Colon (tissue), 2 donors: ENCODE results near the gene FAM167B.
"Not testable (repeated sequence)": the region's sequence is repeated elsewhere in the genome, so short reads cannot be mapped to it uniquely, and the experiment has no call there.

Source experiments
- FAIRE-seq: peaks from 2 replicates; lab custom pipeline; 2012; peaks lifted over from hg19 to GRCh38; lab: Jason Lieb, UNC
- donor health status: control.
- donor health status: control.

The FAM167B gene

DNA sequence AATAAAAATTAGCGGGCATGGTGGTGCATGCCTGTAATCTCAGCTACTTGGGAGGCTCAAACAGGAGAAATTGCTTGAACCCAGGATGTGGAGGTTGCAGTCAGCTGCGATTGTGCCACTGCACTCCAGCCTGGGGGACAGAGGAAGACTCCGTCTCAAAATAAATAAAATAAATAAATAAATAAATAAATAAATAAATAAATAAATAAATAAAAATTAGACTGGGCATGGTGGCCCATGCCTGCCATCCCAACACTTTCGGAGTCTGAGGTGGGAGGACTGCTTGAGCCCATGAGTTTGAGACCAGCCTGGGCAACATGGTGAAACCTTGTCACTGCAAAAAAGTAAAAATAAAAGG is 16.2 kb downstream of the FAM167B start:
- not testable (repeated sequence) for FAIRE-seq

DNA sequence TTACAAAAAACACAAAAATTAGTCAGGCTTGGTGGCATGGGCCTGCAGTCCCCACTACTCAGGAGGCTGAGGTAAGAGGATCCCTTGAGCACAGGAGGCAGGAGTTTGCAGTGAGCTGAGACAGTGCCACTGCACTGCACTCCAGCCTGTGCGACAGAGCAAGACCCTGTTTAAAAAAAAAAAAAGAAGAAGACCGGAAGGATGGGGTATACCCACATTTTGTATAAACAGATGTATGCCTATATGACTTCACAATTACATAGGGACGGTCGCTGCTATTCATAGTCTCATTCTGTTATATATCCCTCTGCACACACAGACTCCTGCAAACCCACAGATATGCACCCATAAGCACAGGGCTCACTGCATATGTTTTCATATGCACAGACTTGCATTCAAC is 16.7 kb downstream of the FAM167B start:
- no peak for FAIRE-seq

DNA sequence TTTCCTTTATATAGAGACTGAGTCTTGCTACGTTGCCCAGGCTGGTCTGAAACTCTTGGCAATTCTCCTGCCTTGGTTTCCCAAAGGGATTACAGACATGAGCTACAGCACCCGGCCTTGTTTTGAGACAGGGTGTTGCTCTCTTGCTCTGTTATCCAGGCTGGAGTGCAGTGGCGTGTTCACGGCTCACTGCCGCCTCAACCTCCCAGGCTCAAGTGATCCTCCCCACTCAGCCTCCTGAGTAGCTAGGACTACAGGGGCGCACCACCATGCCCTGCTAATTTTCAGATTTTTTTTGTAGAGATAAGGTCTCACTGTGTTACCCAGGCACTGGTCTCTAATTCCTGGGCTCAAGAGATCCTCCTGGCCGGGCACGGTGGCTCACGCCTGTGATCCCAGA is 18.8 kb downstream of the FAM167B start:
- FAIRE-seq = no peak

DNA sequence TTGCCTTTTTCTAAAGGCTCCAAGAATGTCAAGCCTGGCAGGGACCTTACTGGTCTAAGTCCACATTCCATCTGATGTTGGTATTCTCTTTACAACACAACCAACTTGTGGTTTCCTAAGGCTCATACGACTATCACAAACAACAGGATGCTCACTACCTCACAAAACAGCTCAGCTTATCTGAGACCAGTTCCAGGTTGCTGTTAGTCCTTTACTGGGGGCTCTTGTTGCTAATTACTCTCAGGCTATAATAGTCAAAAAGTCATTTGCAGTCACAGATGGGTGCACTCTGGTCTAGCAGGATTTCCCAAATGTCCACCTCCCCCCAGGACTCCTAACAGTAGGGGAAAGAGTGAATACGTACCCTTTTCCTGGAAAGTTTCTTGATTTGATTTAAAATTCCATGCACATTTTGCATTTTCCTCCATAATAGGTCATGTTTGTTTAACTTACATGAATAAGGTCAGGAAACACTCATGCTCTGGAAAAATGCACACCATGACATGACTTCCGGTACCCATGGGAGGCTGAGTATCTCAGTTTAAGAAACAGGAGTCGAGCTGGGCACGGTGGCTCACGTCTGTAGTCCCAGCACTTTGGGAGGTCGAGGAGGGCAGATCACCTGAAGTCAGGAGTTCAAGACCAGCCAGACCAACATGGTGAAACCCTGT is 20.0 kb downstream of the FAM167B start:
- FAIRE-seq = no peak

DNA sequence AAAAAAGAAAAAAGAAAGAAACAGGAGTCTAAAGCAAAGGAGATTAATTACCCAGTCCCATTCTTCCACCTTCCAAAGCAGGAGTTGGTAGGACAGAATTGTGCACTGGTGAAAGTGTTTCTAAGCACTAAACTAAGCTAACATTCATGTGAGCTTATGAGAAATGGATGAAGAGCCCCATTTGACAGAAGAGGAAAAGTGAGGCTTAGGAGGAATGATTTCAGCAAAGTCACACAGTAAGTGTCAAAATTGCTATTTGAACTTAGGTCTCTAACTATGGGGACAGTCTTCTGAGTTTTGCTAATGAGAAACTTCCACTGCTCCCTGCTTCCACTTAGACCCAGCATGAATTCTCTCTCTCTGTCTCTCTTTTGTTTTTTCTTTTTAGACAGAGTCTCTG is 22.7 kb downstream of the FAM167B start:
- no peak for FAIRE-seq

DNA sequence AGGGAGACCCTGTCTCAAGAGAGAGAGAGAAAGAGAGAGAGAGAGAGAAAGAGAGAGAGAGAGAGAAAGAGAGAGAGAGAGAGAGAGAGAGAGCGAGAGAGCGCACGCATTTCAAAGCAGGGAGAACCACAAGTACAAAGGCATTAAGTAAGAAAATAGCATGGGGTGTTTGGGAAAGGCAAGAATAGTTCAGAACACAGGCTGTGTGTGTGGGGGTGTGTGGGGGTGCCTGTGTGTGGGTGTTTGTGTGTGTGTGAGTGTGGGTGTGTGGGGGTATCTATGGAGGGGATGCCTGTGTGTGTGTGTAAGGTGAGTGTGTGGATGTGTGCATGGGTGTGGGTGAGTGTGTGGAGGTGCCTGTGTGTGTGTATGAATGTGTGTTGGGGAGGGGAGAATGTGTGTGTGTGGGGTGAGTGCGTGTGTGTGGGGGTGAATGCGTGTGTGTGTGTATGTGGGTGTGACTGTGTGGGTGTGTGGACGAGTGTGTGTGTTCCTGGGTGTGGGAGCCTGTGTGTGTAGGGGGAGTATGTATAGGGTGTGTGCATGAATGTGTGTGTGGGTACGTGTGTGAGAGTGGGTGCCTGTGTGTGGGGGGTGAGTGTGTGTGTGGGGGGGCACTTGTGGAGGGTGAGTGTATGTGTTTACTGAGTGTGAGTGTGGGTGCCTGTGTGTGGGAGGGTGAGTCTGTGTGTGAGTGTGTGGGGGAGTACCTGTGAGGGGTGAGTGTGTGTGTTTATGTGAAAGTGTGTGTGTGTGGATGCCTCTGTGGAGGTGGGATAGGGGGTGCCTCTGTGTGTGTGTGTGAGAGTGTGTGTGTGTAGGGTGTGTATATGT is 25.8 kb downstream of the FAM167B start:
- no peak for FAIRE-seq

DNA sequence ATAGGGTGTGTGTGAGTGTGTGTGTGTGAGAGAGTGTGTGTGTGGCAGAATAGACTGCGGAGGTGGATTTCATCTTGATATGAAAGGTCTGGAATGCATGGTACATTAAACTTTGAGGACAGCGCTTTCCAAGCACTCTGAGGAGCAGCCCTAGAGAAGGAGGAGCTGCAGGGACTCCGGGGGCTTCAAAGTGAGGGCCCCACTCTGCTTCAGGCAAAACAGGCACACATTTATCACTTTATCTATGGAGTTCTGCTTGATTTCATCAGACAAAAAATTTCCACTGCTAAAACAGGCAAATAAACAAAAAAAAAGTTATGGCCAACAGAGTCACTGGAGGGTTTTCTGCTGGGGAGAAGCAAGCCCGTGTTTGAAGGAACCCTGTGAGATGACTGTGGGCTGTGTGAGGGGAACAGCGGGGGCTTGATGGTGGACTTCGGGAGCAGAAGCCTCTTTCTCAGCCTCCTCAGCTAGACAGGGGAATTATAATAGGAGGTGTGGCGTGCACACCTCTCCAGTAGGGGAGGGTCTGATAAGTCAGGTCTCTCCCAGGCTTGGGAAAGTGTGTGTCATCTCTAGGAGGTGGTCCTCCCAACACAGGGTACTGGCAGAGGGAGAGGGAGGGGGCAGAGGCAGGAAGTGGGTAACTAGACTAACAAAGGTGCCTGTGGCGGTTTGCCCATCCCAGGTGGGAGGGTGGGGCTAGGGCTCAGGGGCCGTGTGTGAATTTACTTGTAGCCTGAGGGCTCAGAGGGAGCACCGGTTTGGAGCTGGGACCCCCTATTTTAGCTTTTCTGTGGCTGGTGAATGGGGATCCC is 26.6 kb downstream of the FAM167B start:
- FAIRE-seq = no peak

DNA sequence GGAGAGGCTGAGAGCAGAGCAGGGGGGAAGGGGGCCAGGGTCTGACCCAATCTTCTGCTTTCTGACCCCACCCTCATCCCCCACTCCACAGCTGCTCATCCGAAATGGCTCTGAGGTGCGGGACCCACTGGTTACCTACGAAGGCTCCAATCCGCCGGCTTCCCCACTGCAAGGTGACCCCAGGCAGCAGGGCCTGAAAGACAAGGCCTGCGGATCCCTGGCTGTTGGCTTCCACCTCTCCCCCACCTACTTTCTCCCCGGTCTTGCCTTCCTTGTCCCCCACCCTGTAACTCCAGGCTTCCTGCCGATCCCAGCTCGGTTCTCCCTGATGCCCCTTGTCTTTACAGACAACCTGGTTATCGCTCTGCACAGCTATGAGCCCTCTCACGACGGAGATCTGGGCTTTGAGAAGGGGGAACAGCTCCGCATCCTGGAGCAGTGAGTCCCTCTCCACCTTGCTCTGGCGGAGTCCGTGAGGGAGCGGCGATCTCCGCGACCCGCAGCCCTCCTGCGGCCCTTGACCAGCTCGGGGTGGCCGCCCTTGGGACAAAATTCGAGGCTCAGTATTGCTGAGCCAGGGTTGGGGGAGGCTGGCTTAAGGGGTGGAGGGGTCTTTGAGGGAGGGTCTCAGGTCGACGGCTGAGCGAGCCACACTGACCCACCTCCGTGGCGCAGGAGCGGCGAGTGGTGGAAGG is 27.8 kb downstream of the FAM167B start:
- no peak for FAIRE-seq

DNA sequence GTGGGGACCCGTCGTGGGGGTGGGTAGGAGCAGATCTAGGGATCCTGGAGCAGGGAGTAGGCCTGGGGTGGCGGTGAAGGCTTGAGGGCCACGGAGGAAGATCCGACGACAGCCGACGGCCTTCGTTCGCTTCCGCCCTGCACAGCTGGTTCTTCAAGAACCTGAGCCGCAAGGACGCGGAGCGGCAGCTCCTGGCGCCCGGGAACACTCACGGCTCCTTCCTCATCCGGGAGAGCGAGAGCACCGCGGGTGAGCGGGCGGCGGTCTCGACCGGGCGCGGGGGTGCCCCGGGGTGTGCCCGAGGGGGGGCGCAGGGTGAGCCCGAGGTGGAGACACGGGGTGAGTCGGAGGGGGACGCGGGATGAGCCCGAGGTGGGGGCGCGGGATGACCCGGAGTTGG is 28.4 kb downstream of the FAM167B start:
- FAIRE-seq = no peak

DNA sequence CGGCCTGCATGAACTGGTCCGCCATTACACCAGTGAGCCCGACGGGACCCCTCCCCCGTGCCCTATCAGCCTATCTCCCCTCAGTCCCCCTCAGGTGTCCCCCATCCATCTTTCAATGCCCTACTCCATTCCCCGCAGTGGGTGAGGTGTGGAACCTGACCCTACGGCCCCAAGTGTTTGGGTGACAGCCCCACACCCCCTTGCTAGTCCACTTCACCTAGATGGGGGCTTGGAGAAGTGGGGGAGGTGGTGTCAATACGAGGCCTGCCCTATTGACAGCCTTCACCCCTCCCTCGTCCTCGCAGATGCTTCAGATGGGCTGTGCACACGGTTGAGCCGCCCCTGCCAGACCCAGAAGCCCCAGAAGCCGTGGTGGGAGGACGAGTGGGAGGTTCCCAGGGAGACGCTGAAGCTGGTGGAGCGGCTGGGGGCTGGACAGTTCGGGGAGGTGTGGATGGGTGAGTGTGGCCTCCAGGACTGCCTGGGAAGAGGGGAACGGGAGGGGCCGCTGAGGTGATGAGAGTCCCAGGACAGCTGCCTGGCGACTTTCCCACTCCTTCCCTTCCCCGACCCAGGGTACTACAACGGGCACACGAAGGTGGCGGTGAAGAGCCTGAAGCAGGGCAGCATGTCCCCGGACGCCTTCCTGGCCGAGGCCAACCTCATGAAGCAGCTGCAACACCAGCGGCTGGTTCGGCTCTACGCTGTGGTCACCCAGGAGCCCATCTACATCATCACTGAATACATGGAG is 29.2 kb downstream of the FAM167B start:
- no peak for FAIRE-seq

DNA sequence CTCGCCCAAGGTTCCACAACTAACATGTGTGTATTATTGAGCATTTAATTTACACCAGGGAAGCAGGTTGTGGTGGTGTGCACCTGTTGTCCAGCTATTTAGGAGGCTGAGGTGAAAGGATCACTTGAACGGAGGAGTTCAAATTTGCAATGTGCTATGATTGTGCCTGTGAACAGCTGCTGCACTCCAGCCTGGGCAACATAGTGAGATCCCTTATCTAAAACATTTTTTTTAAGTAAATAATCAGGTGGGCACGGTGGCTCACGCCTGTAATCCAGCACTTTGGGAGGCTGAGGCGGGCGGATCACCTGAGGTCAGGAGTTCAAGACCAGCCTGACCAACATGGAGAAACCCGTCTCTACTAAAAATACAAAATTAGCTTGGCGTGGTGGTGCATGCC is 37.8 kb downstream of the FAM167B start:
- FAIRE-seq = not testable (repeated sequence)

DNA sequence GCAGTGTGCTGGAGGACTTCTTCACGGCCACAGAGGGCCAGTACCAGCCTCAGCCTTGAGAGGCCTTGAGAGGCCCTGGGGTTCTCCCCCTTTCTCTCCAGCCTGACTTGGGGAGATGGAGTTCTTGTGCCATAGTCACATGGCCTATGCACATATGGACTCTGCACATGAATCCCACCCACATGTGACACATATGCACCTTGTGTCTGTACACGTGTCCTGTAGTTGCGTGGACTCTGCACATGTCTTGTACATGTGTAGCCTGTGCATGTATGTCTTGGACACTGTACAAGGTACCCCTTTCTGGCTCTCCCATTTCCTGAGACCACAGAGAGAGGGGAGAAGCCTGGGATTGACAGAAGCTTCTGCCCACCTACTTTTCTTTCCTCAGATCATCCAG is 38.6 kb downstream of the FAM167B start:
- FAIRE-seq = no peak

DNA sequence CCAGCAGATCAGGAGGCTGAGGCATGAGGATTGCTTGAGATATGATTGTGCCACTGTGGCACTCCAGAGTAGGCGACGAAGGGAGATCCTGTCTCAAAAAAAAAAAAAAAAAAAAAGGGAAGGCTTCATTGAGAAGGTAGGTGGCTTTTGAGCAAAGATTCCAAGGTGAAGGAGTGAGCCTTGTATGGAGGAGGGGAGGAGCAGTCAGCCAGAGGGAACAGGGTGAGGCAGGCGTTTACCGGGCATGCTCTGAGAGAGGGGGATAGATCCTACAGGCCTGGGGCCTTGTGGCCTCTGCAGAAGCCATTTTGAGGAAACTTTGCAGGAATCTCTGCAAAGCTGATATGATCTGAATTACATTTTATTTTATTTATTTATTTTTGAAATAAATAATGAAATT is 39.7 kb downstream of the FAM167B start:
- FAIRE-seq = no peak

DNA sequence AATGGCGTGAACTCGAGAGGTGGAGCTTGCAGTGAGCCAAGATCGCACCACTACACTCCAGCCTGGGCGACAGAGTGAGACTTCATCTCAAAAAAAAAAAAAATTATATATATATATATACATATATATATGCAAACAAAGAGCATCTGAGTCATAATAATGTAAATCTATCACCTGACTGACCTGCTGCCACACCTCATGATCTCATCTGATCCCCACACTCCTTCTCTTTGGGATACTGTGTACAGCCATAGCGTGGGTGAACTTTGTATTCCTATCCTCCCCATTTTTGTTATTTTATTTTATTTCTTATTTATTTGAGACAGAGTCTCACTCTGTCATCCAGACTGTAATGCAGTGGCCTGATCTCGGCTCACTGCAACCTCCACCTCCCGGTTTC is 42.2 kb downstream of the FAM167B start:
- FAIRE-seq = no peak

DNA sequence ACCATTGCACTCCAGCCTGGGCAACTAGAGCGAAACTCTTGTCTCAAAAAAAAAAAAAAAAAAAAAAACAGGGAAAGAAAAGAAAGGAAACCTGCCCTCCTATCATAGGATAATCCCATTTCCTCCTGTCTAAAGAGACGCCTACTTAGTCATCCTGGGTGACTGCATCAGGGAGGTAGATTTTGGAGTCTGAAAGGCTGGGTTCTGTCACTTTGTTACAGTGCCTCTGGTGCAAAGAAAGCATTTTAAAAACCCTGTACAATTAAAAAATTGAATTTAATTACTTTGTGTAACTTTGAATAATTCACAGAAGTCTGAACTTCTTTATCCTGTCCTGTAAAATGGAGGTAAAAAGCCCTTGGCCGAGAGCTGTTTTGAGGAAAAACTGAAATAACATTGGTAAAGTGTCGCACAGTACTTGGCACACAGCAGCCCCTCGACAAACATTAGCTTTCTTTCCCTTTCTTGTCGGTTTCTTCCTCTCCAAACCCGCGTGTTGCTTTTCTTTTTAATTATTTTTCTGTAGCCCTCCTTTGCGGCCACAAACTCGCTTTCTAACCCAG is 44.2 kb downstream of the FAM167B start:
- FAIRE-seq = no peak

DNA sequence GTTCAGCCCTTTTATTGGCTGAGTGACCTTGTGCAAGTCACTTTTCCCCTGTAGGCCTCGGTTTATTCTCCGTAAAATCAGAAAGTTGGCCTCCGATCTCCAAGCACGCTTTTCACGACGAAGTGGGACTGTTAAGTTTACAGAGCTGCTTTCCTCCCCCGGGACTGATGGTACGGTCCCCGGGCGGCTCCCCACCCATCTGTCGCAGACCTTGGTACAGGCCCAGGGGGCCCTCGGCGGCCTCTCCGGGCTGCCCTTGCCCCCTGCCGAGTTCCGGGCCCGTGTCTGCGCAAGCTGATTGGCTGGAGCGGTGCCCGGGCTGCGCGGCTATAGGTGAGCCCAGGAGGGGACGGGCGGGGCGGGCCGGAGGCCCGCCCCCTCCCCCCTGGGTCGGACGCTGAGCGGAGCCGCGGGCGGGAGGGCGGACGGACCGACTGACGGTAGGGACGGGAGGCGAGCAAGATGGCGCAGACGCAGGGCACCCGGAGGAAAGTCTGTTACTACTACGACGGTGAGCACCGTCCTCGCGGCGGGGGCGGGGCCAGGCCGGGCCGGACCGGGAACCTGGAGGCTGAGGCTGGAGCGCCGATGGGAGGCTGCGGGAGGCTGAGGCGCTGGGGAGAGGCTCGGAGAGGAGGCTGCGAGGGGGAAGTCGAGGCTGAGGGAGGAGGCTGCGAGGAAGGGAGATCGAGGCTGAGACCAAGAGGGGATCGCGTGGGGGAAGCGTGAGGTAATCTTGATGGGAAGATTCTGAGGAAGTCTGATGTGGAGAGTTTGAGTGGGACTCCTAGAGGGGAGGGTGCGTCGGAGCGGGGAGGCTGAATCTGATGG is 44.9 kb downstream of the FAM167B start, which contains the start of gene HDAC1:
Gene HDAC1, plus strand, starts transcription at position 376 of the 831 bp plus-strand sequence. Its CDS starts 87 bp downstream, at position 463.
- FAIRE-seq = no peak

DNA sequence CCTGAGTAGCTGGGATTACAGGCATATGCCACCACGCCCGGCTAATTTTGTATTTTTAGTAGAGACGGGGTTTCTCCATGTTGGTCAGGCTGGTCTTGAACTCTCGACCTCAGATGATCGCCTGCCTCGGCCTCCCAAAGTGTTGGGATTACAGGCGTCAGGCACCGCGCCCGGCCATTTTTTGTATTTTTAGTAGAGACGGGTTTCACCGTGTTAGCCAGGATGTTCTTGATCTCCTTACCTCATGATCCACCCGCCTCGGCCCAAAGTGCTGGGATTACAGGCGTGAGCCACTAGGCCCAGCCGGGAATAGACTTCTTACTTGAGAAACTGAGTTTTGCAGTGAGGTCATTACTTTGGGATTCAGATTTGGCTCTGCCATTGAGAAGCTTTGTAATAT is 51.2 kb downstream of the FAM167B start:
- not testable (repeated sequence) for FAIRE-seq
